HG03139 (cell line): Measurements from ENCODE around the gene LTBP4.
"Not testable (repeated sequence)": the region's sequence is repeated elsewhere in the genome, so short reads cannot be mapped to it uniquely, and the experiment has no call there.

Experiments used
- ATAC-seq: cut with Tn5 transposase; IDR thresholded peaks from one replicate; pipeline ENCODE4 v1.9.1; 2021; ENCODE audit not compliant: unreplicated experiment

Gene LTBP4

GRCh38 chr19:40576585-40577451 is 24.4 kb upstream of the LTBP4 start, which contains the start of gene SHKBP1:
TSS of gene SHKBP1 (plus strand) at chr19:40576873. CDS start at chr19:40576900, 27 bp downstream.
- peak; percentile 90 for ATAC-seq

GRCh38 chr19:40578442-40578908 is 22.7 kb upstream of the LTBP4 start:
- no peak for ATAC-seq

- ATAC-seq, result no peak
These were observed 20.6 kb upstream of the LTBP4 start for GRCh38 chr19:40580619-40581018.

- no peak for ATAC-seq
These were observed 19.6 kb upstream of the LTBP4 start for GRCh38 chr19:40581531-40581930.

GRCh38 chr19:40582467-40582866 is 18.7 kb upstream of the LTBP4 start:
- no peak for ATAC-seq

- ATAC-seq, result no peak
These were observed 17.9 kb upstream of the LTBP4 start for GRCh38 chr19:40583283-40583682.

- ATAC-seq, result no peak
These were observed 17.2 kb upstream of the LTBP4 start for GRCh38 chr19:40584007-40584406.

- ATAC-seq, result no peak
These were observed 15.8 kb upstream of the LTBP4 start for GRCh38 chr19:40585241-40585981.

- ATAC-seq, result no peak
These were observed 15.2 kb upstream of the LTBP4 start for GRCh38 chr19:40585982-40586422.

GRCh38 chr19:40586611-40587010 is 14.6 kb upstream of the LTBP4 start:
- ATAC-seq, result no peak

GRCh38 chr19:40588110-40588854 is 12.9 kb upstream of the LTBP4 start:
- no peak for ATAC-seq

GRCh38 chr19:40588926-40589569 is 12.1 kb upstream of the LTBP4 start:
- ATAC-seq, result no peak

- no peak for ATAC-seq
These were observed 11.4 kb upstream of the LTBP4 start for GRCh38 chr19:40589591-40590429.

GRCh38 chr19:40590464-40591265 is 10.5 kb upstream of the LTBP4 start:
- ATAC-seq, result no peak

GRCh38 chr19:40591724-40592123 is 9.4 kb upstream of the LTBP4 start:
- ATAC-seq, result not testable (repeated sequence)

GRCh38 chr19:40592170-40592569 is 9.0 kb upstream of the LTBP4 start:
- ATAC-seq, result no peak

GRCh38 chr19:40594255-40594654 is 6.9 kb upstream of the LTBP4 start:
- ATAC-seq, result no peak

GRCh38 chr19:40594657-40595091 is 6.5 kb upstream of the LTBP4 start:
- ATAC-seq, result no peak
